HepG2 (cell line): ENCODE measurements around the gene TRMT10C. TPM values are rescaled to one million over a fixed set of nuclear protein-coding genes. Genes with fewer than 3 reads are reported as not detected.

Experiments used
- MTF2 ChIP-seq: sonication (generic); formaldehyde crosslinking; IDR thresholded peaks from 2 replicates; pipeline ENCODE4 v1.5.0; 2020; ENCODE audit warnings: missing genetic modification reagents, borderline replicate concordance
- REL ChIP-seq: sonication (generic); formaldehyde crosslinking; conservative IDR thresholded peaks from 2 replicates; pipeline ENCODE4 v1.8.0; 2022; ENCODE audit warnings: mild to moderate bottlenecking, missing genetic modification reagents, moderate library complexity
- SMAD1 ChIP-seq: sonication (generic); formaldehyde crosslinking; IDR thresholded peaks from 2 replicates; pipeline ENCODE4 v1.4.0; 2020; ENCODE audit warnings: missing genetic modification reagents, low read depth, mild to moderate bottlenecking, borderline replicate concordance
- ZFP90 ChIP-seq: sonication (generic); formaldehyde crosslinking; IDR thresholded peaks from 2 replicates; pipeline ENCODE4 v1.8.0; 2022; ENCODE audit warnings: missing genetic modification reagents, mild to moderate bottlenecking, inconsistent platforms, borderline replicate concordance
- ZNF10 ChIP-seq: sonication (generic); formaldehyde crosslinking; IDR thresholded peaks from 2 replicates; pipeline ENCODE4 v1.4.0; 2020; ENCODE audit warnings: mild to moderate bottlenecking, low read depth, missing genetic modification reagents, borderline replicate concordance
- ZNF383 ChIP-seq: sonication (generic); formaldehyde crosslinking; IDR thresholded peaks from 2 replicates; pipeline ENCODE4 v1.4.0; 2020; ENCODE audit warnings: missing genetic modification reagents, mild to moderate bottlenecking, borderline replicate concordance
- ZNF549 ChIP-seq: sonication (generic); formaldehyde crosslinking; IDR thresholded peaks from 2 replicates; pipeline ENCODE4 v1.5.0; 2020; ENCODE audit warnings: missing genetic modification reagents
- ZNF850 ChIP-seq: sonication (generic); formaldehyde crosslinking; conservative IDR thresholded peaks from 2 replicates; pipeline ENCODE4 v1.9.0; 2021; ENCODE audit warnings: mild to moderate bottlenecking, missing genetic modification reagents
- polyA plus RNA-seq, 8 experiments: library from polyadenylated mRNA; depleted of rRNA in 3 of 8; stranded (reverse) in 7 of 8; unstranded in 1 of 8; fragments of >200 nt; fragmentation: Illumina TruSeq in 4 of 8; extraction: Trizol in 4 of 8; gene quantifications; 2 replicates each; pipeline versions ENCODE4 v1.2.1 to v1.2.3, GENCODE V29; 2011 to 2016; ENCODE audit warnings: low read depth in 4 of 8, missing spikeins in 1 of 8, mixed read lengths in 1 of 8; ENCODE audit not compliant: insufficient read depth in 1 of 8
- total RNA-seq, 5 experiments: library from RNA; depleted of rRNA; stranded (reverse); fragments of >200 nt; fragmentation: Illumina TruSeq; extraction: Trizol; gene quantifications; 2 replicates each; pipeline ENCODE4 v1.2.3, GENCODE V29; 2016; ENCODE audit warnings: low read depth in 1 of 5
- TF ChIP-seq, protein P1 (sequence below), 2 experiments: IDR thresholded peaks; 2 replicates each; pipeline ENCODE4 v1.6.1; 2011 to 2012; ENCODE audit warnings: low read length in 2 of 2, borderline replicate concordance in 1 of 2, low read depth in 1 of 2, mild to moderate bottlenecking in 1 of 2, moderate library complexity in 1 of 2
- TF ChIP-seq, protein P2 (sequence below): sonication (generic); formaldehyde crosslinking; IDR thresholded peaks from 2 replicates; pipeline ENCODE4 v1.5.1; 2020; ENCODE audit warnings: mild to moderate bottlenecking, missing genetic modification reagents
- TF ChIP-seq, protein P3 (sequence below): sonication (generic); formaldehyde crosslinking; IDR thresholded peaks from 2 replicates; pipeline ENCODE4 v1.8.0; 2022; ENCODE audit warnings: mild to moderate bottlenecking, missing genetic modification reagents; ENCODE audit not compliant: insufficient replicate concordance
- TF ChIP-seq, protein P4 (sequence below): sonication (generic); formaldehyde crosslinking; IDR thresholded peaks from 2 replicates; pipeline ENCODE4 v1.4.0; 2020; ENCODE audit warnings: missing genetic modification reagents, borderline replicate concordance
- TF ChIP-seq, protein P5 (sequence below): sonication (generic); formaldehyde crosslinking; IDR thresholded peaks from 2 replicates; pipeline ENCODE4 v1.4.0; 2020; ENCODE audit warnings: missing genetic modification reagents, borderline replicate concordance

TRMT10C gene
- total and polyA plus RNA-seq, 2 of the 13 experiments (the other 11 are each of a cell fraction or from before 2014, with no cell fraction given), result 10.8 to 39.2 TPM

DNA sequence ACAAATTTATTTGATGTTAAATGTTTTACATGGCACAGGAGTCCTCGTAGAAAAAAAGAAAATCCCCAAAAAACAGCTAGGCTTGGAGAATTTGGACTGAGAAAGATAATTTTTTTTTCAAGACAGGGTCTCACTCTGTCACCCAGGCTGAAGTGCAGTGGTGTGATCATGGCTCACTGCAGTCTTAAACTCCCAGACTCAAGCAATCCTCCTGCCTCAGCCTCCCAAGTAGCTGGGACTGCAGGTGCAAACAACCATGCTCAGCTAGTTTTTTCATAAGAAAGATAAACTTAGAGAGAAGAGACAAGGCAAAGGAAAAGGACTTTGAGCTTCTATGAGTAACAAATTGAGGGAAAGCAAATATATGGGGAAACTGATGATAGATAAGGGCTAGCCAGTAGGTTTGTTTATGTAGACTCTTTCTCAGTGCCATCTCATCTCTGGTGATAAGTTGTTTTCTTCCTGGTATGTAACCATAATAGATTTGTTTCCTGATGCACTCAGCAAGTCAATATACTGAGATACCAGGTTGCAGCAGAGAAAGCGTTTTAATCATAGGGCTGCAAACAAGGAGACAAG, 13.1 kb upstream of the TRMT10C start (continued):
- TF ChIP-seq, protein P1, sequence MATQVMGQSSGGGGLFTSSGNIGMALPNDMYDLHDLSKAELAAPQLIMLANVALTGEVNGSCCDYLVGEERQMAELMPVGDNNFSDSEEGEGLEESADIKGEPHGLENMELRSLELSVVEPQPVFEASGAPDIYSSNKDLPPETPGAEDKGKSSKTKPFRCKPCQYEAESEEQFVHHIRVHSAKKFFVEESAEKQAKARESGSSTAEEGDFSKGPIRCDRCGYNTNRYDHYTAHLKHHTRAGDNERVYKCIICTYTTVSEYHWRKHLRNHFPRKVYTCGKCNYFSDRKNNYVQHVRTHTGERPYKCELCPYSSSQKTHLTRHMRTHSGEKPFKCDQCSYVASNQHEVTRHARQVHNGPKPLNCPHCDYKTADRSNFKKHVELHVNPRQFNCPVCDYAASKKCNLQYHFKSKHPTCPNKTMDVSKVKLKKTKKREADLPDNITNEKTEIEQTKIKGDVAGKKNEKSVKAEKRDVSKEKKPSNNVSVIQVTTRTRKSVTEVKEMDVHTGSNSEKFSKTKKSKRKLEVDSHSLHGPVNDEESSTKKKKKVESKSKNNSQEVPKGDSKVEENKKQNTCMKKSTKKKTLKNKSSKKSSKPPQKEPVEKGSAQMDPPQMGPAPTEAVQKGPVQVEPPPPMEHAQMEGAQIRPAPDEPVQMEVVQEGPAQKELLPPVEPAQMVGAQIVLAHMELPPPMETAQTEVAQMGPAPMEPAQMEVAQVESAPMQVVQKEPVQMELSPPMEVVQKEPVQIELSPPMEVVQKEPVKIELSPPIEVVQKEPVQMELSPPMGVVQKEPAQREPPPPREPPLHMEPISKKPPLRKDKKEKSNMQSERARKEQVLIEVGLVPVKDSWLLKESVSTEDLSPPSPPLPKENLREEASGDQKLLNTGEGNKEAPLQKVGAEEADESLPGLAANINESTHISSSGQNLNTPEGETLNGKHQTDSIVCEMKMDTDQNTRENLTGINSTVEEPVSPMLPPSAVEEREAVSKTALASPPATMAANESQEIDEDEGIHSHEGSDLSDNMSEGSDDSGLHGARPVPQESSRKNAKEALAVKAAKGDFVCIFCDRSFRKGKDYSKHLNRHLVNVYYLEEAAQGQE (IDR thresholded peaks at IDR 0.05; ENCODE audit: borderline replicate concordance in 1 of 2, low read depth in 1 of 2, low read length in 2 of 2), result no peak
- TF ChIP-seq, protein P2, sequence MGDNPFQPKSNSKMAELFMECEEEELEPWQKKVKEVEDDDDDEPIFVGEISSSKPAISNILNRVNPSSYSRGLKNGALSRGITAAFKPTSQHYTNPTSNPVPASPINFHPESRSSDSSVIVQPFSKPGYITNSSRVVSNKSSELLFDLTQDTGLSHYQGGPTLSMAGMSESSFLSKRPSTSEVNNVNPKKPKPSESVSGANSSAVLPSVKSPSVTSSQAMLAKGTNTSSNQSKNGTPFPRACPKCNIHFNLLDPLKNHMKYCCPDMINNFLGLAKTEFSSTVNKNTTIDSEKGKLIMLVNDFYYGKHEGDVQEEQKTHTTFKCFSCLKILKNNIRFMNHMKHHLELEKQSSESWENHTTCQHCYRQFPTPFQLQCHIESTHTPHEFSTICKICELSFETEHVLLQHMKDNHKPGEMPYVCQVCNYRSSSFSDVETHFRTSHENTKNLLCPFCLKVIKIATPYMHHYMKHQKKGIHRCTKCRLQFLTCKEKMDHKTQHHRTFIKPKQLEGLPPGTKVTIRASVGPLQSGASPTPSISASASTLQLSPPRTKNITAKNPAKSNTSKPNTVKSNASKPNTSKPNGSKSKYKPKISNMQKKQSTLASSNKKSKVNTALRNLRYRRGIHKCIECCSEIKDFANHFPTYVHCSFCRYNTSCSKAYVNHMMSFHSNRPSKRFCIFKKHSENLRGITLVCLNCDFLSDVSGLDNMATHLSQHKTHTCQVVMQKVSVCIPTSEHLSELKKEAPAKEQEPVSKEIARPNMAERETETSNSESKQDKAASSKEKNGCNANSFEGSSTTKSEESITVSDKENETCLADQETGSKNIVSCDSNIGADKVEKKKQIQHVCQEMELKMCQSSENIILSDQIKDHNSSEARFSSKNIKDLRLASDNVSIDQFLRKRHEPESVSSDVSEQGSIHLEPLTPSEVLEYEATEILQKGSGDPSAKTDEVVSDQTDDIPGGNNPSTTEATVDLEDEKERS (CRISPR knock-in tag), result no peak
- no peak for TF ChIP-seq ZNF850
- no peak for TF ChIP-seq SMAD1 (CRISPR knock-in tag)
- no peak for TF ChIP-seq ZNF10 (CRISPR knock-in tag)
- TF ChIP-seq REL (CRISPR knock-in tag), result no peak
- no peak for TF ChIP-seq ZNF549 (CRISPR knock-in tag)
- no peak for TF ChIP-seq MTF2 (CRISPR knock-in tag)
- TF ChIP-seq, protein P3, sequence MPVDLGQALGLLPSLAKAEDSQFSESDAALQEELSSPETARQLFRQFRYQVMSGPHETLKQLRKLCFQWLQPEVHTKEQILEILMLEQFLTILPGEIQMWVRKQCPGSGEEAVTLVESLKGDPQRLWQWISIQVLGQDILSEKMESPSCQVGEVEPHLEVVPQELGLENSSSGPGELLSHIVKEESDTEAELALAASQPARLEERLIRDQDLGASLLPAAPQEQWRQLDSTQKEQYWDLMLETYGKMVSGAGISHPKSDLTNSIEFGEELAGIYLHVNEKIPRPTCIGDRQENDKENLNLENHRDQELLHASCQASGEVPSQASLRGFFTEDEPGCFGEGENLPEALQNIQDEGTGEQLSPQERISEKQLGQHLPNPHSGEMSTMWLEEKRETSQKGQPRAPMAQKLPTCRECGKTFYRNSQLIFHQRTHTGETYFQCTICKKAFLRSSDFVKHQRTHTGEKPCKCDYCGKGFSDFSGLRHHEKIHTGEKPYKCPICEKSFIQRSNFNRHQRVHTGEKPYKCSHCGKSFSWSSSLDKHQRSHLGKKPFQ, result no peak
- TF ChIP-seq, protein P4, sequence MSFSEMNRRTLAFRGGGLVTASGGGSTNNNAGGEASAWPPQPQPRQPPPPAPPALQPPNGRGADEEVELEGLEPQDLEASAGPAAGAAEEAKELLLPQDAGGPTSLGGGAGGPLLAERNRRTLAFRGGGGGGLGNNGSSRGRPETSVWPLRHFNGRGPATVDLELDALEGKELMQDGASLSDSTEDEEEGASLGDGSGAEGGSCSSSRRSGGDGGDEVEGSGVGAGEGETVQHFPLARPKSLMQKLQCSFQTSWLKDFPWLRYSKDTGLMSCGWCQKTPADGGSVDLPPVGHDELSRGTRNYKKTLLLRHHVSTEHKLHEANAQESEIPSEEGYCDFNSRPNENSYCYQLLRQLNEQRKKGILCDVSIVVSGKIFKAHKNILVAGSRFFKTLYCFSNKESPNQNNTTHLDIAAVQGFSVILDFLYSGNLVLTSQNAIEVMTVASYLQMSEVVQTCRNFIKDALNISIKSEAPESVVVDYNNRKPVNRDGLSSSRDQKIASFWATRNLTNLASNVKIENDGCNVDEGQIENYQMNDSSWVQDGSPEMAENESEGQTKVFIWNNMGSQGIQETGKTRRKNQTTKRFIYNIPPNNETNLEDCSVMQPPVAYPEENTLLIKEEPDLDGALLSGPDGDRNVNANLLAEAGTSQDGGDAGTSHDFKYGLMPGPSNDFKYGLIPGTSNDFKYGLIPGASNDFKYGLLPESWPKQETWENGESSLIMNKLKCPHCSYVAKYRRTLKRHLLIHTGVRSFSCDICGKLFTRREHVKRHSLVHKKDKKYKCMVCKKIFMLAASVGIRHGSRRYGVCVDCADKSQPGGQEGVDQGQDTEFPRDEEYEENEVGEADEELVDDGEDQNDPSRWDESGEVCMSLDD (CRISPR knock-in tag), result no peak
- TF ChIP-seq ZNF383, result no peak
- TF ChIP-seq, protein P5, sequence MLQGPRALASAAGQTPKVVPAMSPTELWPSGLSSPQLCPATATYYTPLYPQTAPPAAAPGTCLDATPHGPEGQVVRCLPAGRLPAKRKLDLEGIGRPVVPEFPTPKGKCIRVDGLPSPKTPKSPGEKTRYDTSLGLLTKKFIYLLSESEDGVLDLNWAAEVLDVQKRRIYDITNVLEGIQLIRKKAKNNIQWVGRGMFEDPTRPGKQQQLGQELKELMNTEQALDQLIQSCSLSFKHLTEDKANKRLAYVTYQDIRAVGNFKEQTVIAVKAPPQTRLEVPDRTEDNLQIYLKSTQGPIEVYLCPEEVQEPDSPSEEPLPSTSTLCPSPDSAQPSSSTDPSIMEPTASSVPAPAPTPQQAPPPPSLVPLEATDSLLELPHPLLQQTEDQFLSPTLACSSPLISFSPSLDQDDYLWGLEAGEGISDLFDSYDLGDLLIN (CRISPR knock-in tag), result no peak
- TF ChIP-seq ZFP90, result no peak
